Measurements from ENCODE around the gene DGKB.

- TF ChIP-seq, protein P1, sequence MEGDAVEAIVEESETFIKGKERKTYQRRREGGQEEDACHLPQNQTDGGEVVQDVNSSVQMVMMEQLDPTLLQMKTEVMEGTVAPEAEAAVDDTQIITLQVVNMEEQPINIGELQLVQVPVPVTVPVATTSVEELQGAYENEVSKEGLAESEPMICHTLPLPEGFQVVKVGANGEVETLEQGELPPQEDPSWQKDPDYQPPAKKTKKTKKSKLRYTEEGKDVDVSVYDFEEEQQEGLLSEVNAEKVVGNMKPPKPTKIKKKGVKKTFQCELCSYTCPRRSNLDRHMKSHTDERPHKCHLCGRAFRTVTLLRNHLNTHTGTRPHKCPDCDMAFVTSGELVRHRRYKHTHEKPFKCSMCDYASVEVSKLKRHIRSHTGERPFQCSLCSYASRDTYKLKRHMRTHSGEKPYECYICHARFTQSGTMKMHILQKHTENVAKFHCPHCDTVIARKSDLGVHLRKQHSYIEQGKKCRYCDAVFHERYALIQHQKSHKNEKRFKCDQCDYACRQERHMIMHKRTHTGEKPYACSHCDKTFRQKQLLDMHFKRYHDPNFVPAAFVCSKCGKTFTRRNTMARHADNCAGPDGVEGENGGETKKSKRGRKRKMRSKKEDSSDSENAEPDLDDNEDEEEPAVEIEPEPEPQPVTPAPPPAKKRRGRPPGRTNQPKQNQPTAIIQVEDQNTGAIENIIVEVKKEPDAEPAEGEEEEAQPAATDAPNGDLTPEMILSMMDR (conservative IDR thresholded peaks at IDR 0.05 in 1 of 2, IDR thresholded peaks at IDR 0.05 in 1 of 2; ENCODE audit: low read depth in 1 of 2, low read length in 2 of 2), result no peak
- no peak for TF ChIP-seq EZH2 (IDR thresholded peaks at IDR 0.05; ENCODE audit: low read length, missing control alignments)
These were observed 650.1 kb downstream of the DGKB start for GRCh38 chr7:14252458-14252857.
